GM19035 (cell line): Measurements from ENCODE around the gene RAMACL.

Source experiments
- ATAC-seq: cut with Tn5 transposase; IDR thresholded peaks from one replicate; pipeline ENCODE4 v1.9.1; 2021; ENCODE audit not compliant: unreplicated experiment

The RAMACL gene

GRCh38 chr6:166559662-166560061, 26.8 kb downstream of the RAMACL start:
- ATAC-seq, result no peak

- no peak for ATAC-seq
Measured at GRCh38 chr6:166559211-166559610, 27.3 kb downstream of the RAMACL start.

- ATAC-seq, result no peak
Measured at GRCh38 chr6:166558156-166559005, 28.1 kb downstream of the RAMACL start.

GRCh38 chr6:166556863-166557322, 29.6 kb downstream of the RAMACL start:
- no peak for ATAC-seq

GRCh38 chr6:166556336-166556735, 30.1 kb downstream of the RAMACL start:
- ATAC-seq, result no peak

GRCh38 chr6:166555086-166555485, 31.4 kb downstream of the RAMACL start:
- no peak for ATAC-seq

- ATAC-seq, result no peak
Measured at GRCh38 chr6:166554316-166554715, 32.2 kb downstream of the RAMACL start.

GRCh38 chr6:166553563-166554271, 32.8 kb downstream of the RAMACL start:
- ATAC-seq, result no peak

- ATAC-seq, result no peak
Measured at GRCh38 chr6:166552600-166552999, 33.9 kb downstream of the RAMACL start.

GRCh38 chr6:166551754-166552495, 34.6 kb downstream of the RAMACL start:
- no peak for ATAC-seq

GRCh38 chr6:166546653-166547052, 39.8 kb downstream of the RAMACL start:
- ATAC-seq, result no peak

GRCh38 chr6:166545156-166546034, 41.1 kb downstream of the RAMACL start:
- ATAC-seq, result no peak

- ATAC-seq, result no peak
Measured at GRCh38 chr6:166544296-166544605, 42.2 kb downstream of the RAMACL start.

- ATAC-seq, result no peak
Measured at GRCh38 chr6:166543603-166544295, 42.7 kb downstream of the RAMACL start.

- ATAC-seq, result no peak
Measured at GRCh38 chr6:166542580-166542912, 43.9 kb downstream of the RAMACL start.

GRCh38 chr6:166541876-166542579, 44.5 kb downstream of the RAMACL start:
- peak; percentile 51 for ATAC-seq

- peak; percentile 42 for ATAC-seq
Measured at GRCh38 chr6:166541366-166541765, 45.1 kb downstream of the RAMACL start.

GRCh38 chr6:166540631-166541331, 45.7 kb downstream of the RAMACL start:
- peak; percentile 90 for ATAC-seq

GRCh38 chr6:166539543-166539942, 46.9 kb downstream of the RAMACL start:
- ATAC-seq, result no peak
